ENCODE data around the gene CNIH1.

The CNIH1 gene

GRCh38 chr14:54440873-54441868, at the start of gene CNIH1:
Gene CNIH1 (minus strand): TSS chr14:54441374. CDS start chr14:54441327, 47 bp downstream.
- peak; percentile 92 for DNase-seq

- DNase-seq, result no peak
These were observed 49.4 kb upstream of the CNIH1 start for GRCh38 chr14:54490445-54491175.

GRCh38 chr14:54489731-54490444, 48.7 kb upstream of the CNIH1 start:
- DNase-seq, result no peak

GRCh38 chr14:54489318-54489683, 48.1 kb upstream of the CNIH1 start:
- no peak for DNase-seq

GRCh38 chr14:54488646-54489317, 47.6 kb upstream of the CNIH1 start, which contains the start of gene GMFB:
Gene GMFB (minus strand): TSS chr14:54488980. CDS start chr14:54488927, 53 bp downstream.
- peak; percentile 85 for DNase-seq

GRCh38 chr14:54488318-54488645, 47.1 kb upstream of the CNIH1 start:
- DNase-seq, result no peak

GRCh38 chr14:54487771-54488170, 46.6 kb upstream of the CNIH1 start:
- no peak for DNase-seq

- no peak for DNase-seq
These were observed 45.5 kb upstream of the CNIH1 start for GRCh38 chr14:54486685-54487084.

- DNase-seq, result no peak
These were observed 42.7 kb upstream of the CNIH1 start for GRCh38 chr14:54483846-54484245.

- no peak for DNase-seq
These were observed 42.0 kb upstream of the CNIH1 start for GRCh38 chr14:54483073-54483745.

GRCh38 chr14:54481695-54482094, 40.5 kb upstream of the CNIH1 start:
- no peak for DNase-seq

GRCh38 chr14:54480830-54481562, 39.8 kb upstream of the CNIH1 start:
- DNase-seq, result no peak

- DNase-seq, result no peak
These were observed 37.6 kb upstream of the CNIH1 start for GRCh38 chr14:54478636-54479215.

GRCh38 chr14:54475911-54476310, 34.7 kb upstream of the CNIH1 start:
- DNase-seq, result no peak

- DNase-seq, result no peak
These were observed 34.2 kb upstream of the CNIH1 start for GRCh38 chr14:54475187-54475899.

GRCh38 chr14:54474232-54474793, 33.1 kb upstream of the CNIH1 start:
- no peak for DNase-seq

GRCh38 chr14:54472315-54472714, 31.1 kb upstream of the CNIH1 start:
- DNase-seq, result no peak

GRCh38 chr14:54471641-54472040, 30.5 kb upstream of the CNIH1 start:
- no peak for DNase-seq

GRCh38 chr14:54470701-54471100, 29.5 kb upstream of the CNIH1 start:
- DNase-seq, result no peak

- no peak for DNase-seq
These were observed 26.1 kb upstream of the CNIH1 start for GRCh38 chr14:54467280-54467679.
